Astrocyte (in vitro differentiated cells and primary cell): ENCODE data around the gene METTL23. TPM values are rescaled to one million over a fixed set of nuclear protein-coding genes. Genes with fewer than 3 reads are reported as not detected.

Experiments used
- DNase-seq: peaks from one replicate; pipeline ENCODE4 v3.0.0-alpha.2; 2010; ENCODE audit warnings: low read depth
- FAIRE-seq: peaks from 2 replicates; lab custom pipeline; 2011; peaks lifted over from hg19 to GRCh38; lab: Jason Lieb, UNC
- H2AFZ ChIP-seq: 2 replicates; pipeline ENCODE4 v1.6.0; 2012; ENCODE audit warnings: low read depth, low read length, inconsistent platforms
- H3K27ac ChIP-seq: 2 replicates; pipeline ENCODE4 v1.5.1; 2011; ENCODE audit warnings: low read depth, low read length, inconsistent platforms
- H3K27me3 ChIP-seq: 2 replicates; pipeline ENCODE4 v1.6.0; 2011; ENCODE audit warnings: low read length, inconsistent platforms; ENCODE audit not compliant: insufficient read depth
- H3K36me3 ChIP-seq: 2 replicates; pipeline ENCODE4 v1.5.1; 2011; ENCODE audit warnings: low read length, inconsistent platforms; ENCODE audit not compliant: insufficient read depth
- H3K4me1 ChIP-seq: 2 replicates; pipeline ENCODE4 v1.5.1; 2011; ENCODE audit warnings: low read length, inconsistent platforms; ENCODE audit not compliant: insufficient read depth
- H3K4me2 ChIP-seq: 2 replicates; pipeline ENCODE4 v1.6.0; 2012; ENCODE audit warnings: low read length, inconsistent platforms
- H3K4me3 ChIP-seq: 2 replicates; pipeline ENCODE4 v1.5.1; 2011; ENCODE audit warnings: low read depth, mild to moderate bottlenecking, low read length, inconsistent platforms; ENCODE audit not compliant: insufficient read depth
- H3K79me2 ChIP-seq: 2 replicates; pipeline ENCODE4 v1.6.0; 2012; ENCODE audit warnings: mild to moderate bottlenecking, low read length, inconsistent platforms; ENCODE audit not compliant: insufficient read depth
- H3K9ac ChIP-seq: 2 replicates; pipeline ENCODE4 v1.6.0; 2012; ENCODE audit warnings: mild to moderate bottlenecking, low read length, inconsistent platforms
- H3K9me3 ChIP-seq: 2 replicates; pipeline ENCODE4 v1.5.1; 2012; ENCODE audit warnings: low read depth, mild to moderate bottlenecking, low read length, inconsistent platforms; ENCODE audit not compliant: insufficient read depth
- H4K20me1 ChIP-seq: 2 replicates; pipeline ENCODE4 v1.6.0; 2012; ENCODE audit warnings: low read length, inconsistent platforms; ENCODE audit not compliant: insufficient read depth
- H3K27ac Mint-ChIP-seq: one replicate; pipeline ENCODE4 v1.8.0; 2021; ENCODE audit warnings: mild to moderate bottlenecking, mixed read lengths; ENCODE audit not compliant: unreplicated experiment
- H3K27me3 Mint-ChIP-seq: one replicate; pipeline ENCODE4 v1.8.0; 2021; ENCODE audit warnings: low read depth, mixed read lengths; ENCODE audit not compliant: unreplicated experiment
- H3K36me3 Mint-ChIP-seq: one replicate; pipeline ENCODE4 v1.8.0; 2021; ENCODE audit warnings: low read depth, mixed read lengths; ENCODE audit not compliant: unreplicated experiment
- H3K4me1 Mint-ChIP-seq: one replicate; pipeline ENCODE4 v1.8.0; 2021; ENCODE audit warnings: low read depth, mixed read lengths; ENCODE audit not compliant: unreplicated experiment
- H3K4me3 Mint-ChIP-seq: one replicate; pipeline ENCODE4 v1.8.0; 2021; ENCODE audit warnings: mild to moderate bottlenecking, moderate library complexity, mixed read lengths; ENCODE audit not compliant: unreplicated experiment
- H3K9me3 Mint-ChIP-seq: one replicate; pipeline ENCODE4 v1.8.0; 2021; ENCODE audit warnings: mild to moderate bottlenecking, mixed read lengths; ENCODE audit not compliant: unreplicated experiment
- CTCF ChIP-seq: IDR thresholded peaks from 2 replicates; pipeline ENCODE4 v1.5.1; 2011; ENCODE audit warnings: low read depth, mild to moderate bottlenecking, inconsistent platforms, low read length, moderate library complexity; ENCODE audit not compliant: insufficient read depth
- EZH2 ChIP-seq: IDR thresholded peaks from 2 replicates; pipeline ENCODE4 v1.6.1; 2012; ENCODE audit warnings: mild to moderate bottlenecking, low read length, inconsistent platforms; ENCODE audit not compliant: insufficient read depth
- total RNA-seq: library from RNA; stranded (reverse); gene quantifications from 2 replicates; pipeline ENCODE4 v1.2.1, GENCODE V29; 2021

METTL23 gene
- total RNA-seq, 1 donor from 2014 or later: 24.3 TPM

GRCh38 chr17:76747716-76748363, 21.2 kb downstream of the METTL23 start:
- Histone ChIP-seq H4K20me1 (no peaks in the 10 kb centered on the region), H3K9me3 (no peaks in the 10 kb centered on the region), H3K4me1 (no peaks in the 10 kb centered on the region), H3K4me3 (no peak overlapping the region), H3K4me2 (no peak overlapping the region), H2AFZ (no peak overlapping the region), H3K36me3 (peaks cover 12% of the 10 kb centered on the region), H3K79me2 (no peaks in the 10 kb centered on the region), H3K27ac (no peak overlapping the region), H3K27me3 (no peaks in the 10 kb centered on the region), H3K9ac (no peak overlapping the region)
- DNase-seq: no peak
- no peaks in the 10 kb centered on the region for H3K4me1 Mint-ChIP-seq
- no peak for TF ChIP-seq CTCF
- no peak for TF ChIP-seq EZH2
- no peaks in the 10 kb centered on the region for H3K27me3 Mint-ChIP-seq
- peaks cover 35% of the 10 kb centered on the region for H3K36me3 Mint-ChIP-seq
- H3K27ac Mint-ChIP-seq: no peak overlapping the region
- no peak overlapping the region for H3K4me3 Mint-ChIP-seq
- peaks cover 7% of the 10 kb centered on the region for H3K9me3 Mint-ChIP-seq
- FAIRE-seq: no peak

- FAIRE-seq (no peak), DNase-seq (no peak)
- H2AFZ ChIP-seq: no peak overlapping the region
- H3K27ac ChIP-seq: no peak overlapping the region
- Mint-ChIP-seq H3K27ac (no peak overlapping the region), H3K36me3 (peaks cover 37% of the 10 kb centered on the region), H3K4me3 (no peak overlapping the region), H3K4me1 (no peaks in the 10 kb centered on the region), H3K27me3 (no peaks in the 10 kb centered on the region), H3K9me3 (peaks cover 7% of the 10 kb centered on the region)
- H3K36me3 ChIP-seq: peaks cover 12% of the 10 kb centered on the region
- no peaks in the 10 kb centered on the region for H3K4me1 ChIP-seq
- H3K4me3 ChIP-seq: no peak overlapping the region
- H3K27me3 ChIP-seq: no peaks in the 10 kb centered on the region
- no peaks in the 10 kb centered on the region for H3K9me3 ChIP-seq
- no peaks in the 10 kb centered on the region for H3K79me2 ChIP-seq
- no peak overlapping the region for H3K4me2 ChIP-seq
- H3K9ac ChIP-seq: no peak overlapping the region
- H4K20me1 ChIP-seq: no peaks in the 10 kb centered on the region
- TF ChIP-seq EZH2 (no peak), CTCF (no peak)
Observed at GRCh38 chr17:76748657-76749056, 22.0 kb downstream of the METTL23 start.

GRCh38 chr17:76751416-76751993, 24.9 kb downstream of the METTL23 start:
- no peak overlapping the region for H3K4me2 ChIP-seq
- H3K36me3 ChIP-seq: no peaks in the 10 kb centered on the region
- H3K4me3 ChIP-seq: no peak overlapping the region
- Mint-ChIP-seq H3K27me3 (no peaks in the 10 kb centered on the region), H3K4me1 (peaks cover 2% of the 10 kb centered on the region), H3K36me3 (peaks cover 21% of the 10 kb centered on the region), H3K4me3 (no peak overlapping the region), H3K27ac (no peak overlapping the region), H3K9me3 (no peaks in the 10 kb centered on the region)
- H2AFZ ChIP-seq: no peak overlapping the region
- no peak for FAIRE-seq
- no peak overlapping the region for H3K9ac ChIP-seq
- DNase-seq: no peak
- no peaks in the 10 kb centered on the region for H4K20me1 ChIP-seq
- TF ChIP-seq EZH2: no peak
- TF ChIP-seq CTCF: no peak
- H3K27ac ChIP-seq: no peak overlapping the region
- H3K9me3 ChIP-seq: no peaks in the 10 kb centered on the region
- no peaks in the 10 kb centered on the region for H3K79me2 ChIP-seq
- no peaks in the 10 kb centered on the region for H3K27me3 ChIP-seq
- H3K4me1 ChIP-seq: no peaks in the 10 kb centered on the region
